ENCODE measurements around the gene AOAH.

Gene AOAH

DNA sequence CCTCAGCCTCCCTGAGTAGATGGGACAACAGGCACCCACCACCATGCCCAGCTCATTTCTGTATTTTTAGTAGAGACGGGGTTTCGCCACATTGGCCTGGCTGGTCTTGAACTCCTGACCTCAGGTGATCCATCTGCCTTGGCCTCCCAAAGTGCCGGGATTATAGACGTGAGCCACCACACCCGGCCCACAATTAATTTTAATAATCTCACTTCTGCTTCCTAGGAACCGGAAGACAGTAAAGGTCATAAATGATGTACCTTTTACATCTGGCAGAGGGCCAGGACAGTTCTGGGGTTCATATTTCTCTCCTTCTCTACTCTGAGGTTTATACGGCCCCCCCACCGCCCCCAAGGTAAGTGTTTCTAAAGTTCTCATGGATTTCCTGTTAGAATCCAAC lies 31.2 kb upstream of the AOAH start:
- Histone ChIP-seq H3K9me3 (ENCODE audit: control insufficient read depth, insufficient read depth, low read length) (no peaks in the 10 kb centered on the region), H3K4me2 (ENCODE audit: low read length) (no peak overlapping the region), H3K79me2 (ENCODE audit: control insufficient read depth, low read length) (no peaks in the 10 kb centered on the region), H4K20me1 (ENCODE audit: control insufficient read depth, insufficient read depth, low read depth, low read length) (no peaks in the 10 kb centered on the region), H3K9me2 (replicated peaks; ENCODE audit: control insufficient read depth, low read length) (no peaks in the 10 kb centered on the region), H3K4me3 (ENCODE audit: low read length) (no peak overlapping the region), H3F3A (ENCODE audit: control insufficient read depth, insufficient read depth) (no peaks in the 10 kb centered on the region), H3K27ac (ENCODE audit: low read depth, low read length) (no peak overlapping the region), H3K4me1 (ENCODE audit: control insufficient read depth, low read length) (peaks cover 6% of the 10 kb centered on the region), H3K27me3 (ENCODE audit: control insufficient read depth, low read length) (peaks cover 12% of the 10 kb centered on the region; the same call in 1 of the 2 replicates), H3K36me3 (ENCODE audit: control insufficient read depth, low read length) (no peaks in the 10 kb centered on the region)
- no peak for TF ChIP-seq EZH2phosphoT487 (IDR thresholded peaks at IDR 0.05; ENCODE audit: borderline replicate concordance, low read length)
- TF ChIP-seq, protein P1, sequence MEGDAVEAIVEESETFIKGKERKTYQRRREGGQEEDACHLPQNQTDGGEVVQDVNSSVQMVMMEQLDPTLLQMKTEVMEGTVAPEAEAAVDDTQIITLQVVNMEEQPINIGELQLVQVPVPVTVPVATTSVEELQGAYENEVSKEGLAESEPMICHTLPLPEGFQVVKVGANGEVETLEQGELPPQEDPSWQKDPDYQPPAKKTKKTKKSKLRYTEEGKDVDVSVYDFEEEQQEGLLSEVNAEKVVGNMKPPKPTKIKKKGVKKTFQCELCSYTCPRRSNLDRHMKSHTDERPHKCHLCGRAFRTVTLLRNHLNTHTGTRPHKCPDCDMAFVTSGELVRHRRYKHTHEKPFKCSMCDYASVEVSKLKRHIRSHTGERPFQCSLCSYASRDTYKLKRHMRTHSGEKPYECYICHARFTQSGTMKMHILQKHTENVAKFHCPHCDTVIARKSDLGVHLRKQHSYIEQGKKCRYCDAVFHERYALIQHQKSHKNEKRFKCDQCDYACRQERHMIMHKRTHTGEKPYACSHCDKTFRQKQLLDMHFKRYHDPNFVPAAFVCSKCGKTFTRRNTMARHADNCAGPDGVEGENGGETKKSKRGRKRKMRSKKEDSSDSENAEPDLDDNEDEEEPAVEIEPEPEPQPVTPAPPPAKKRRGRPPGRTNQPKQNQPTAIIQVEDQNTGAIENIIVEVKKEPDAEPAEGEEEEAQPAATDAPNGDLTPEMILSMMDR (IDR thresholded peaks at IDR 0.05; ENCODE audit: low read depth, low read length, poor library complexity, severe bottlenecking): no peak

GRCh38 chr7:36752026-36752711 lies 27.9 kb upstream of the AOAH start:
- H3F3A ChIP-seq (ENCODE audit: control insufficient read depth, insufficient read depth): no peaks in the 10 kb centered on the region
- no peaks in the 10 kb centered on the region for H3K9me3 ChIP-seq (ENCODE audit: control insufficient read depth, insufficient read depth, low read length)
- no peak overlapping the region for H3K27ac ChIP-seq (ENCODE audit: low read depth, low read length)
- H3K27me3 ChIP-seq (ENCODE audit: control insufficient read depth, low read length): peaks cover 12% of the 10 kb centered on the region; the same call in 1 of the 2 replicates
- no peaks in the 10 kb centered on the region for H3K79me2 ChIP-seq (ENCODE audit: control insufficient read depth, low read length)
- peaks cover 6% of the 10 kb centered on the region for H3K4me1 ChIP-seq (ENCODE audit: control insufficient read depth, low read length)
- no peaks in the 10 kb centered on the region for H4K20me1 ChIP-seq (ENCODE audit: control insufficient read depth, insufficient read depth, low read depth, low read length)
- no peak overlapping the region for H3K4me2 ChIP-seq (ENCODE audit: low read length)
- TF ChIP-seq, protein P1 (IDR thresholded peaks at IDR 0.05; ENCODE audit: low read depth, low read length, poor library complexity, severe bottlenecking): no peak
- no peak for TF ChIP-seq EZH2phosphoT487 (IDR thresholded peaks at IDR 0.05; ENCODE audit: borderline replicate concordance, low read length)
- H3K36me3 ChIP-seq (ENCODE audit: control insufficient read depth, low read length): no peaks in the 10 kb centered on the region
- no peak overlapping the region for H3K4me3 ChIP-seq (ENCODE audit: low read length)
- H3K9me2 ChIP-seq (replicated peaks; ENCODE audit: control insufficient read depth, low read length): no peaks in the 10 kb centered on the region

DNA sequence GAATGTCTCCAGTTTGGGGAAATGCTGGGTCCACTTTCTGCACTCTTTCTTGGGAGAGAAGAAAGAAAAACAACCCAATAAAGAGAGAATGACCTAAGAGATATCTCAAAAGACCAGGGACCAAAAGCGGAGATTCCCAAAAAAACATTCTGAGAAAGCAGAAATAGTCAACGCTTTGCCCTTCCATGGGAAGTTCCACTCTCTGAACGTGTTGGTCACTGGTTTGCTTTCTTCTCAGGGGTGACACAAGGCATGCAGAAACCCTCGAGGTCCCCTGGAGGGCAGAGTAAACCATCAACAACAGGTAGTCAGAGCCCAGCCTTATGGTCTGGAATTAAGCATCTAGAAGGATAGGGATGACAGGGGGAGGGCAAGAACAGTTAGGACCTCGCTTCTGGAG lies 26.2 kb upstream of the AOAH start:
- peaks cover under 1% of the 10 kb centered on the region for H3K4me1 ChIP-seq (ENCODE audit: control insufficient read depth, low read length)
- no peaks in the 10 kb centered on the region for H4K20me1 ChIP-seq (ENCODE audit: control insufficient read depth, insufficient read depth, low read depth, low read length)
- H3F3A ChIP-seq (ENCODE audit: control insufficient read depth, insufficient read depth): no peaks in the 10 kb centered on the region
- H3K4me2 ChIP-seq (ENCODE audit: low read length): no peak overlapping the region
- no peaks in the 10 kb centered on the region for H3K36me3 ChIP-seq (ENCODE audit: control insufficient read depth, low read length)
- H3K4me3 ChIP-seq (ENCODE audit: low read length): no peak overlapping the region
- no peaks in the 10 kb centered on the region for H3K79me2 ChIP-seq (ENCODE audit: control insufficient read depth, low read length)
- H3K27me3 ChIP-seq (ENCODE audit: control insufficient read depth, low read length): peaks cover 8% of the 10 kb centered on the region
- H3K9me2 ChIP-seq (replicated peaks; ENCODE audit: control insufficient read depth, low read length): no peaks in the 10 kb centered on the region
- no peak overlapping the region for H3K27ac ChIP-seq (ENCODE audit: low read depth, low read length)
- TF ChIP-seq, protein P1 (IDR thresholded peaks at IDR 0.05; ENCODE audit: low read depth, low read length, poor library complexity, severe bottlenecking): no peak
- no peak for TF ChIP-seq EZH2phosphoT487 (IDR thresholded peaks at IDR 0.05; ENCODE audit: borderline replicate concordance, low read length)
- H3K9me3 ChIP-seq (ENCODE audit: control insufficient read depth, insufficient read depth, low read length): no peaks in the 10 kb centered on the region

Measured in DOHH2 (cell line).